ENCODE results near the gene RNF144B. TPM values are rescaled to one million over a fixed set of nuclear protein-coding genes. Genes with fewer than 3 reads are reported as not detected.

Gene RNF144B
- total RNA-seq, 1 experiment from 2014 or later, result 8.2 TPM

DNA sequence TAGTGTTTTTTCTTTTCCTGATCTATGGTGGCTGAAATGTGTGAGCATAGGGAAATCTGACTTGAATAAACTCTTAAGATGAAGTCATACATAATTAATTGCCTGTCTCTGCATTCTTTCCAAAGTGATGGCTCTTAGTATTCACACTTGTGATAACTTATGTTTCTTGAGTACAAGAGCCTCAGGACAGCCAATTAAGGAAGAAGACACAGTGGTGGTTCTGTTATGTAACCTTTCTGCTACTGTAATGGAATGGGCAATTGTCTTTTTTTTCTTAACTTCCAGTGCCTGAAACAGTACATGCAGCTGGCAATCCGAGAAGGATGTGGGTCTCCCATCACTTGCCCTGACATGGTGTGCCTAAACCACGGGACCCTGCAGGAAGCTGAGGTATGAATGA lies 40.1 kb downstream of the RNF144B start (continued):
- TF ChIP-seq, protein P1, sequence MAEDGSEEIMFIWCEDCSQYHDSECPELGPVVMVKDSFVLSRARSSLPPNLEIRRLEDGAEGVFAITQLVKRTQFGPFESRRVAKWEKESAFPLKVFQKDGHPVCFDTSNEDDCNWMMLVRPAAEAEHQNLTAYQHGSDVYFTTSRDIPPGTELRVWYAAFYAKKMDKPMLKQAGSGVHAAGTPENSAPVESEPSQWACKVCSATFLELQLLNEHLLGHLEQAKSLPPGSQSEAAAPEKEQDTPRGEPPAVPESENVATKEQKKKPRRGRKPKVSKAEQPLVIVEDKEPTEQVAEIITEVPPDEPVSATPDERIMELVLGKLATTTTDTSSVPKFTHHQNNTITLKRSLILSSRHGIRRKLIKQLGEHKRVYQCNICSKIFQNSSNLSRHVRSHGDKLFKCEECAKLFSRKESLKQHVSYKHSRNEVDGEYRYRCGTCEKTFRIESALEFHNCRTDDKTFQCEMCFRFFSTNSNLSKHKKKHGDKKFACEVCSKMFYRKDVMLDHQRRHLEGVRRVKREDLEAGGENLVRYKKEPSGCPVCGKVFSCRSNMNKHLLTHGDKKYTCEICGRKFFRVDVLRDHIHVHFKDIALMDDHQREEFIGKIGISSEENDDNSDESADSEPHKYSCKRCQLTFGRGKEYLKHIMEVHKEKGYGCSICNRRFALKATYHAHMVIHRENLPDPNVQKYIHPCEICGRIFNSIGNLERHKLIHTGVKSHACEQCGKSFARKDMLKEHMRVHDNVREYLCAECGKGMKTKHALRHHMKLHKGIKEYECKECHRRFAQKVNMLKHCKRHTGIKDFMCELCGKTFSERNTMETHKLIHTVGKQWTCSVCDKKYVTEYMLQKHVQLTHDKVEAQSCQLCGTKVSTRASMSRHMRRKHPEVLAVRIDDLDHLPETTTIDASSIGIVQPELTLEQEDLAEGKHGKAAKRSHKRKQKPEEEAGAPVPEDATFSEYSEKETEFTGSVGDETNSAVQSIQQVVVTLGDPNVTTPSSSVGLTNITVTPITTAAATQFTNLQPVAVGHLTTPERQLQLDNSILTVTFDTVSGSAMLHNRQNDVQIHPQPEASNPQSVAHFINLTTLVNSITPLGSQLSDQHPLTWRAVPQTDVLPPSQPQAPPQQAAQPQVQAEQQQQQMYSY (CRISPR knock-in tag; IDR thresholded peaks at IDR 0.05), result no peak
- TF ChIP-seq, protein P2, sequence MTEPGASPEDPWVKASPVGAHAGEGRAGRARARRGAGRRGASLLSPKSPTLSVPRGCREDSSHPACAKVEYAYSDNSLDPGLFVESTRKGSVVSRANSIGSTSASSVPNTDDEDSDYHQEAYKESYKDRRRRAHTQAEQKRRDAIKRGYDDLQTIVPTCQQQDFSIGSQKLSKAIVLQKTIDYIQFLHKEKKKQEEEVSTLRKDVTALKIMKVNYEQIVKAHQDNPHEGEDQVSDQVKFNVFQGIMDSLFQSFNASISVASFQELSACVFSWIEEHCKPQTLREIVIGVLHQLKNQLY (CRISPR knock-in tag; IDR thresholded peaks at IDR 0.05), result no peak
- TF ChIP-seq, protein P3, sequence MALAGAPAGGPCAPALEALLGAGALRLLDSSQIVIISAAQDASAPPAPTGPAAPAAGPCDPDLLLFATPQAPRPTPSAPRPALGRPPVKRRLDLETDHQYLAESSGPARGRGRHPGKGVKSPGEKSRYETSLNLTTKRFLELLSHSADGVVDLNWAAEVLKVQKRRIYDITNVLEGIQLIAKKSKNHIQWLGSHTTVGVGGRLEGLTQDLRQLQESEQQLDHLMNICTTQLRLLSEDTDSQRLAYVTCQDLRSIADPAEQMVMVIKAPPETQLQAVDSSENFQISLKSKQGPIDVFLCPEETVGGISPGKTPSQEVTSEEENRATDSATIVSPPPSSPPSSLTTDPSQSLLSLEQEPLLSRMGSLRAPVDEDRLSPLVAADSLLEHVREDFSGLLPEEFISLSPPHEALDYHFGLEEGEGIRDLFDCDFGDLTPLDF (CRISPR knock-in tag; IDR thresholded peaks at IDR 0.05), result no peak
- TF ChIP-seq, protein P4, sequence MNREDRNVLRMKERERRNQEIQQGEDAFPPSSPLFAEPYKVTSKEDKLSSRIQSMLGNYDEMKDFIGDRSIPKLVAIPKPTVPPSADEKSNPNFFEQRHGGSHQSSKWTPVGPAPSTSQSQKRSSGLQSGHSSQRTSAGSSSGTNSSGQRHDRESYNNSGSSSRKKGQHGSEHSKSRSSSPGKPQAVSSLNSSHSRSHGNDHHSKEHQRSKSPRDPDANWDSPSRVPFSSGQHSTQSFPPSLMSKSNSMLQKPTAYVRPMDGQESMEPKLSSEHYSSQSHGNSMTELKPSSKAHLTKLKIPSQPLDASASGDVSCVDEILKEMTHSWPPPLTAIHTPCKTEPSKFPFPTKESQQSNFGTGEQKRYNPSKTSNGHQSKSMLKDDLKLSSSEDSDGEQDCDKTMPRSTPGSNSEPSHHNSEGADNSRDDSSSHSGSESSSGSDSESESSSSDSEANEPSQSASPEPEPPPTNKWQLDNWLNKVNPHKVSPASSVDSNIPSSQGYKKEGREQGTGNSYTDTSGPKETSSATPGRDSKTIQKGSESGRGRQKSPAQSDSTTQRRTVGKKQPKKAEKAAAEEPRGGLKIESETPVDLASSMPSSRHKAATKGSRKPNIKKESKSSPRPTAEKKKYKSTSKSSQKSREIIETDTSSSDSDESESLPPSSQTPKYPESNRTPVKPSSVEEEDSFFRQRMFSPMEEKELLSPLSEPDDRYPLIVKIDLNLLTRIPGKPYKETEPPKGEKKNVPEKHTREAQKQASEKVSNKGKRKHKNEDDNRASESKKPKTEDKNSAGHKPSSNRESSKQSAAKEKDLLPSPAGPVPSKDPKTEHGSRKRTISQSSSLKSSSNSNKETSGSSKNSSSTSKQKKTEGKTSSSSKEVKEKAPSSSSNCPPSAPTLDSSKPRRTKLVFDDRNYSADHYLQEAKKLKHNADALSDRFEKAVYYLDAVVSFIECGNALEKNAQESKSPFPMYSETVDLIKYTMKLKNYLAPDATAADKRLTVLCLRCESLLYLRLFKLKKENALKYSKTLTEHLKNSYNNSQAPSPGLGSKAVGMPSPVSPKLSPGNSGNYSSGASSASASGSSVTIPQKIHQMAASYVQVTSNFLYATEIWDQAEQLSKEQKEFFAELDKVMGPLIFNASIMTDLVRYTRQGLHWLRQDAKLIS (CRISPR knock-in tag; IDR thresholded peaks at IDR 0.05; ENCODE audit: borderline replicate concordance), result no peak
- TF ChIP-seq GRHL2 (CRISPR knock-in tag; IDR thresholded peaks at IDR 0.05; ENCODE audit: insufficient replicate concordance, severe bottlenecking) (no peak), CBFB (CRISPR knock-in tag; IDR thresholded peaks at IDR 0.05; ENCODE audit: low read depth) (no peak), FOXK1 (CRISPR knock-in tag; IDR thresholded peaks at IDR 0.05) (no peak)

DNA sequence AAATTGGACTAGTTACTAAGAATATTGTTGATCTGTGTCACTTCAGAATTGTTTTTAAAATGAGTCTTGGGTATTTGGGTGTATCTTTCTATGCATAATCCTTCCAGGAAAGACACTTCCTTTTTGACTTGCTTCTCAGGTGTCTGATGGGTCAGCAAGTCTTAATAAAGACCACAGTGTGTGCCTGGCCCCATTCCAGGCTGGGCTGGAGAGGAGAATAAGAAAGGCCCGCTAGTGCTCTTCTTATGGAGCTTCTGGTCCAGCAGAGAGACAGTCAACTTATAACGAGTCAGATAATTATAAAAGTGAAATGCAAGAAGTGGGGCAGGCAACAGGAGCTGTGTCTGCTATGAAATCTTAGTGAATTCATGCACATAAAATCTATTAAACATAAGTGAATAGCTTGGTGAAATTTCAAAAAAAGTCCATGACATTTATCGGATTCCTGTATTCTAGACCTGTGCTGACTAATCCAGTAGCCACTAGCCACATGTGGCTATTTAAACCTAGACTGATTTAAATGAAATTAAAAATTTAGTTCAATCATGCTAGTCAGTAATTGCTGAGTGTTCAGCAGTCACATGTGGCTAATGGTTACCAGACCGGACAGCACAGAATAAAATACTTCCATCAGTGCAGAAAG lies 42.6 kb downstream of the RNF144B start:
- Mint-ChIP-seq H3K4me3 (no peak overlapping the region), H3K4me1 (peaks cover 13% of the 10 kb centered on the region), H3K27me3 (ENCODE audit: low read depth) (no peaks in the 10 kb centered on the region), H3K9me3 (no peaks in the 10 kb centered on the region), H3K27ac (no peak overlapping the region), H3K36me3 (no peaks in the 10 kb centered on the region)
- ChIA-PET POLR2A (no interaction called here), CTCF (no interaction called here)
- DNase-seq (ENCODE audit: low spot score) (no peak), ATAC-seq (no peak)
- TF ChIP-seq SP1 (CRISPR knock-in tag; conservative IDR thresholded peaks at IDR 0.05), result no peak
- no peak for TF ChIP-seq ZNF423 (CRISPR knock-in tag; IDR thresholded peaks at IDR 0.05)
- TF ChIP-seq ZNF263 (CRISPR knock-in tag; IDR thresholded peaks at IDR 0.05; ENCODE audit: low read depth), result no peak
- TF ChIP-seq, protein P5, sequence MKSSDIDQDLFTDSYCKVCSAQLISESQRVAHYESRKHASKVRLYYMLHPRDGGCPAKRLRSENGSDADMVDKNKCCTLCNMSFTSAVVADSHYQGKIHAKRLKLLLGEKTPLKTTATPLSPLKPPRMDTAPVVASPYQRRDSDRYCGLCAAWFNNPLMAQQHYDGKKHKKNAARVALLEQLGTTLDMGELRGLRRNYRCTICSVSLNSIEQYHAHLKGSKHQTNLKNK (CRISPR knock-in tag; IDR thresholded peaks at IDR 0.05), result no peak
- TF ChIP-seq, protein P6, sequence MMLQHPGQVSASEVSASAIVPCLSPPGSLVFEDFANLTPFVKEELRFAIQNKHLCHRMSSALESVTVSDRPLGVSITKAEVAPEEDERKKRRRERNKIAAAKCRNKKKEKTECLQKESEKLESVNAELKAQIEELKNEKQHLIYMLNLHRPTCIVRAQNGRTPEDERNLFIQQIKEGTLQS (CRISPR knock-in tag; conservative IDR thresholded peaks at IDR 0.05), result no peak
- TF ChIP-seq, protein P7, sequence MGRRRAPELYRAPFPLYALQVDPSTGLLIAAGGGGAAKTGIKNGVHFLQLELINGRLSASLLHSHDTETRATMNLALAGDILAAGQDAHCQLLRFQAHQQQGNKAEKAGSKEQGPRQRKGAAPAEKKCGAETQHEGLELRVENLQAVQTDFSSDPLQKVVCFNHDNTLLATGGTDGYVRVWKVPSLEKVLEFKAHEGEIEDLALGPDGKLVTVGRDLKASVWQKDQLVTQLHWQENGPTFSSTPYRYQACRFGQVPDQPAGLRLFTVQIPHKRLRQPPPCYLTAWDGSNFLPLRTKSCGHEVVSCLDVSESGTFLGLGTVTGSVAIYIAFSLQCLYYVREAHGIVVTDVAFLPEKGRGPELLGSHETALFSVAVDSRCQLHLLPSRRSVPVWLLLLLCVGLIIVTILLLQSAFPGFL (CRISPR knock-in tag; IDR thresholded peaks at IDR 0.05; ENCODE audit: borderline replicate concordance), result no peak
- TF ChIP-seq ZNF317 (CRISPR knock-in tag; IDR thresholded peaks at IDR 0.05; ENCODE audit: borderline replicate concordance, low read depth), result no peak
- TF ChIP-seq, protein P8, sequence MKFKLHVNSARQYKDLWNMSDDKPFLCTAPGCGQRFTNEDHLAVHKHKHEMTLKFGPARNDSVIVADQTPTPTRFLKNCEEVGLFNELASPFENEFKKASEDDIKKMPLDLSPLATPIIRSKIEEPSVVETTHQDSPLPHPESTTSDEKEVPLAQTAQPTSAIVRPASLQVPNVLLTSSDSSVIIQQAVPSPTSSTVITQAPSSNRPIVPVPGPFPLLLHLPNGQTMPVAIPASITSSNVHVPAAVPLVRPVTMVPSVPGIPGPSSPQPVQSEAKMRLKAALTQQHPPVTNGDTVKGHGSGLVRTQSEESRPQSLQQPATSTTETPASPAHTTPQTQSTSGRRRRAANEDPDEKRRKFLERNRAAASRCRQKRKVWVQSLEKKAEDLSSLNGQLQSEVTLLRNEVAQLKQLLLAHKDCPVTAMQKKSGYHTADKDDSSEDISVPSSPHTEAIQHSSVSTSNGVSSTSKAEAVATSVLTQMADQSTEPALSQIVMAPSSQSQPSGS (CRISPR knock-in tag; IDR thresholded peaks at IDR 0.05; ENCODE audit: borderline replicate concordance, low read depth), result no peak
- TF ChIP-seq, protein P9, sequence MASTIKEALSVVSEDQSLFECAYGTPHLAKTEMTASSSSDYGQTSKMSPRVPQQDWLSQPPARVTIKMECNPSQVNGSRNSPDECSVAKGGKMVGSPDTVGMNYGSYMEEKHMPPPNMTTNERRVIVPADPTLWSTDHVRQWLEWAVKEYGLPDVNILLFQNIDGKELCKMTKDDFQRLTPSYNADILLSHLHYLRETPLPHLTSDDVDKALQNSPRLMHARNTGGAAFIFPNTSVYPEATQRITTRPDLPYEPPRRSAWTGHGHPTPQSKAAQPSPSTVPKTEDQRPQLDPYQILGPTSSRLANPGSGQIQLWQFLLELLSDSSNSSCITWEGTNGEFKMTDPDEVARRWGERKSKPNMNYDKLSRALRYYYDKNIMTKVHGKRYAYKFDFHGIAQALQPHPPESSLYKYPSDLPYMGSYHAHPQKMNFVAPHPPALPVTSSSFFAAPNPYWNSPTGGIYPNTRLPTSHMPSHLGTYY (CRISPR knock-in tag; IDR thresholded peaks at IDR 0.05), result no peak
- no peak for TF ChIP-seq ZNF671 (CRISPR knock-in tag; IDR thresholded peaks at IDR 0.05)
- TF ChIP-seq, protein P3 (CRISPR knock-in tag; IDR thresholded peaks at IDR 0.05), result no peak
- no peak for TF ChIP-seq NFATC4 (CRISPR knock-in tag; IDR thresholded peaks at IDR 0.05)
- no peak for TF ChIP-seq MYBL2 (CRISPR knock-in tag; IDR thresholded peaks at IDR 0.05)
- TF ChIP-seq EMX1 (CRISPR knock-in tag; IDR thresholded peaks at IDR 0.05), result no peak

All from WTC11 (cell line).